Measurements from ENCODE around the gene CTSL.

Gene CTSL

GRCh38 chr9:87718852-87719612 lies 6.9 kb upstream of the CTSL start:
- no peak overlapping the region for H3K27ac ChIP-seq
- no peak overlapping the region for H3K4me2 ChIP-seq
- H3K9ac ChIP-seq: no peak overlapping the region
- H3K79me2 ChIP-seq (ENCODE audit: insufficient read depth, low read depth): no peaks in the 10 kb centered on the region
- H3K27me3 ChIP-seq (ENCODE audit: insufficient read depth, low read depth): no peaks in the 10 kb centered on the region
- no peak overlapping the region for H3K4me3 ChIP-seq (IDR thresholded peaks at IDR 0.05; ENCODE audit: insufficient read depth, low read depth, low read length)
- TF ChIP-seq CTCF (conservative IDR thresholded peaks at IDR 0.05; ENCODE audit: low read depth, low read length): no peak
- H3K4me1 ChIP-seq (ENCODE audit: low read depth, poor library complexity, severe bottlenecking): peaks cover 18% of the 10 kb centered on the region
- H3K36me3 ChIP-seq (ENCODE audit: insufficient read depth): no peaks in the 10 kb centered on the region
- no peaks in the 10 kb centered on the region for H4K20me1 ChIP-seq (ENCODE audit: insufficient read depth)
- H2AFZ ChIP-seq (ENCODE audit: low read depth): no peak overlapping the region

- Histone ChIP-seq H2AFZ (ENCODE audit: low read depth) (no peak overlapping the region), H3K79me2 (ENCODE audit: insufficient read depth, low read depth) (no peaks in the 10 kb centered on the region), H4K20me1 (ENCODE audit: insufficient read depth) (no peaks in the 10 kb centered on the region), H3K9ac (no peak overlapping the region), H3K4me1 (ENCODE audit: low read depth, poor library complexity, severe bottlenecking) (peaks cover 18% of the 10 kb centered on the region), H3K4me3 (IDR thresholded peaks at IDR 0.05; ENCODE audit: insufficient read depth, low read depth, low read length) (no peak overlapping the region), H3K36me3 (ENCODE audit: insufficient read depth) (no peaks in the 10 kb centered on the region), H3K4me2 (no peak overlapping the region), H3K27me3 (ENCODE audit: insufficient read depth, low read depth) (no peaks in the 10 kb centered on the region), H3K27ac (no peak overlapping the region)
- TF ChIP-seq CTCF (conservative IDR thresholded peaks at IDR 0.05; ENCODE audit: low read depth, low read length): no peak
Measured at GRCh38 chr9:87720173-87720572, 5.7 kb upstream of the CTSL start.

GRCh38 chr9:87722393-87723088 lies 3.4 kb upstream of the CTSL start:
- H3K4me3 ChIP-seq (IDR thresholded peaks at IDR 0.05; ENCODE audit: insufficient read depth, low read depth, low read length): no peak overlapping the region
- peak overlapping the region; percentile 2; the same call in 1 of the 2 replicates for H2AFZ ChIP-seq (ENCODE audit: low read depth)
- H4K20me1 ChIP-seq (ENCODE audit: insufficient read depth): no peaks in the 10 kb centered on the region
- H3K36me3 ChIP-seq (ENCODE audit: insufficient read depth): no peaks in the 10 kb centered on the region
- TF ChIP-seq CTCF (conservative IDR thresholded peaks at IDR 0.05; ENCODE audit: low read depth, low read length): no peak
- H3K9ac ChIP-seq: no peak overlapping the region
- H3K4me1 ChIP-seq (ENCODE audit: low read depth, poor library complexity, severe bottlenecking): peaks cover 26% of the 10 kb centered on the region
- H3K4me2 ChIP-seq: peak overlapping the region; percentile 15; the same call in 1 of the 2 replicates
- no peak overlapping the region for H3K27ac ChIP-seq
- H3K79me2 ChIP-seq (ENCODE audit: insufficient read depth, low read depth): no peaks in the 10 kb centered on the region
- H3K27me3 ChIP-seq (ENCODE audit: insufficient read depth, low read depth): no peaks in the 10 kb centered on the region

GRCh38 chr9:87725356-87725899 lies 491 bp upstream of the CTSL start:
- no peak overlapping the region for H3K4me3 ChIP-seq (IDR thresholded peaks at IDR 0.05; ENCODE audit: insufficient read depth, low read depth, low read length)
- H3K4me1 ChIP-seq (ENCODE audit: low read depth, poor library complexity, severe bottlenecking): peaks cover 26% of the 10 kb centered on the region
- H4K20me1 ChIP-seq (ENCODE audit: insufficient read depth): no peaks in the 10 kb centered on the region
- no peak for TF ChIP-seq CTCF (conservative IDR thresholded peaks at IDR 0.05; ENCODE audit: low read depth, low read length)
- peak overlapping the region; percentile 77 for H3K4me2 ChIP-seq
- H3K27ac ChIP-seq: no peak overlapping the region
- no peaks in the 10 kb centered on the region for H3K36me3 ChIP-seq (ENCODE audit: insufficient read depth)
- no peak overlapping the region for H3K9ac ChIP-seq
- H3K79me2 ChIP-seq (ENCODE audit: insufficient read depth, low read depth): no peaks in the 10 kb centered on the region
- peak overlapping the region; percentile 96 for H2AFZ ChIP-seq (ENCODE audit: low read depth)
- H3K27me3 ChIP-seq (ENCODE audit: insufficient read depth, low read depth): no peaks in the 10 kb centered on the region

Data from KMS-11 (cell line).